Calu3 (cell line): ENCODE results near the gene OR1L8. TPM values are rescaled to one million over a fixed set of nuclear protein-coding genes. Genes with fewer than 3 reads are reported as not detected.

ENCODE experiments used
- BruUV-seq: library from RNA; stranded (reverse); fragments of 400-500 nt; replicated peaks from 2 replicates; lab custom pipeline; 2021; lab: Mats Ljungman, UMichigan
- CTCF ChIA-PET: fragments of 300-600 bp; sonication (Branson Sonifier 250); formaldehyde crosslinking; loops from one replicate; lab custom pipeline; 2022; ENCODE audit warnings: antibody characterized with exemption; lab: Charles Lee
- DNase-seq: peaks from one replicate; pipeline ENCODE4 v3.0.0; 2022
- H3K27ac Mint-ChIP-seq: one replicate; pipeline ENCODE4 v1.8.0; 2022; ENCODE audit warnings: mixed read lengths; ENCODE audit not compliant: unreplicated experiment
- H3K27me3 Mint-ChIP-seq: one replicate; pipeline ENCODE4 v1.8.0; 2022; ENCODE audit warnings: mixed read lengths; ENCODE audit not compliant: unreplicated experiment
- H3K36me3 Mint-ChIP-seq: one replicate; pipeline ENCODE4 v1.8.0; 2022; ENCODE audit warnings: mild to moderate bottlenecking, moderate library complexity, mixed read lengths; ENCODE audit not compliant: insufficient read depth, unreplicated experiment
- H3K4me1 Mint-ChIP-seq: one replicate; pipeline ENCODE4 v1.8.0; 2022; ENCODE audit warnings: mild to moderate bottlenecking, low read depth, mixed read lengths; ENCODE audit not compliant: unreplicated experiment
- H3K4me3 Mint-ChIP-seq: one replicate; pipeline ENCODE4 v1.8.0; 2022; ENCODE audit warnings: mild to moderate bottlenecking, low read depth, moderate library complexity, mixed read lengths; ENCODE audit not compliant: unreplicated experiment
- H3K9me3 Mint-ChIP-seq: one replicate; pipeline ENCODE4 v1.8.0; 2022; ENCODE audit warnings: low read depth, mixed read lengths; ENCODE audit not compliant: unreplicated experiment
- CTCF ChIP-seq: fragments of 200-600 bp; IDR thresholded peaks from one replicate; pipeline ENCODE4 v1.8.0; 2022; ENCODE audit warnings: antibody characterized with exemption; ENCODE audit not compliant: unreplicated experiment
- intact Hi-C: fragments of 100-400 bp; cut with micrococcal nuclease; formaldehyde crosslinking; loops from one replicate; pipeline ENCODE4 v1.10.0; 2022; ENCODE audit not compliant: unreplicated experiment
- total RNA-seq: library from RNA; stranded (reverse); gene quantifications from 2 replicates; pipeline ENCODE4 v1.2.3, GENCODE V29; 2022

The OR1L8 gene
- total RNA-seq, 1 experiment from 2014 or later, result not detected

- CTCF ChIA-PET, result interaction anchor here (0.5 kb wide), 1 partner anchor 22 kb away, joined by 3 read pairs; no protein-coding TSS in a partner anchor
- no TSS peak for BruUV-seq
- TF ChIP-seq CTCF, result no peak
- intact Hi-C loops, result no loop called here
- Mint-ChIP-seq H3K4me1 (no peaks in the 10 kb centered on the region), H3K9me3 (no peaks in the 10 kb centered on the region), H3K4me3 (no peak overlapping the region), H3K27ac (no peak overlapping the region), H3K36me3 (no peaks in the 10 kb centered on the region), H3K27me3 (peaks cover 12% of the 10 kb centered on the region)
- DNase-seq, result no peak
Measured at GRCh38 chr9:122572456-122572855, 10.7 kb downstream of the OR1L8 start.

- H3K36me3 Mint-ChIP-seq, result no peaks in the 10 kb centered on the region
- intact Hi-C loops, result no loop called here
- CTCF ChIA-PET, result no interaction called here
- no peak for DNase-seq
- no peak overlapping the region for H3K4me3 Mint-ChIP-seq
- H3K9me3 Mint-ChIP-seq, result no peaks in the 10 kb centered on the region
- no peaks in the 10 kb centered on the region for H3K4me1 Mint-ChIP-seq
- peaks cover 15% of the 10 kb centered on the region for H3K27me3 Mint-ChIP-seq
- no peak for TF ChIP-seq CTCF
- BruUV-seq, result no TSS peak
- no peak overlapping the region for H3K27ac Mint-ChIP-seq
Measured at GRCh38 chr9:122567901-122568300, 15.3 kb downstream of the OR1L8 start.

- no peak for DNase-seq
- no TSS peak for BruUV-seq
- H3K27ac Mint-ChIP-seq, result no peak overlapping the region
- H3K9me3 Mint-ChIP-seq, result no peaks in the 10 kb centered on the region
- H3K4me1 Mint-ChIP-seq, result no peaks in the 10 kb centered on the region
- no peaks in the 10 kb centered on the region for H3K36me3 Mint-ChIP-seq
- intact Hi-C loops, result no loop called here
- no peak overlapping the region for H3K4me3 Mint-ChIP-seq
- CTCF ChIA-PET, result no interaction called here
- TF ChIP-seq CTCF, result no peak
- peaks cover 1% of the 10 kb centered on the region for H3K27me3 Mint-ChIP-seq
Measured at GRCh38 chr9:122562134-122562760, 20.9 kb downstream of the OR1L8 start.

- no peak for TF ChIP-seq CTCF
- Mint-ChIP-seq H3K4me3 (no peak overlapping the region), H3K9me3 (no peaks in the 10 kb centered on the region), H3K27me3 (no peaks in the 10 kb centered on the region), H3K27ac (no peak overlapping the region), H3K36me3 (no peaks in the 10 kb centered on the region), H3K4me1 (no peaks in the 10 kb centered on the region)
- CTCF ChIA-PET, result no interaction called here
- DNase-seq, result no peak
- no TSS peak for BruUV-seq
- intact Hi-C loops, result no loop called here
Measured at GRCh38 chr9:122561446-122561845, 21.7 kb downstream of the OR1L8 start.
